ENCODE measurements around the gene ZBTB20. TPM values are rescaled to one million over a fixed set of nuclear protein-coding genes. Genes with fewer than 3 reads are reported as not detected.

Gene ZBTB20
- total RNA-seq, 4 donors from 2014 or later: 4.1 to 41.8 (median 11.6) TPM

DNA sequence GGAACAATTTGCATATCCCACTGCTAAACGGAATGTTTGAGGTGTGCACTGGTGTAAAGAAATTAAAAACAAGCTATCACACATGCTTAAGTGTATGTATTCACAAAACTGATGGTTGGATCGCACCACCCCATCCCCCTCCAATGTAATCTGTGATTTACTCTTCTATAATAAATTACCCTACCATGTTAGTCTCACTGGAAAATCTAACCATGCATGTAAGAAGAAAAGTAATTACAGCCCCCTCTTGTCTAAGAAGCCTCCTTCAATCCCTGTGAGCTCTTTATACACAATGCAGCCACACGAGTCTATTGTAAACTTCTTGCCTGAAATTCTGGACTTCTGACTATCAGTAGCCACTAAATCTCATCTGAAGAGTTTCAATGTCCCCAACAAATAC lies 173.6 kb downstream of the ZBTB20 start:
- Histone ChIP-seq H3K4me3 (no peak overlapping the region), H3K4me1 (no peaks in the 10 kb centered on the region), H3K27me3 (no peaks in the 10 kb centered on the region), H3K27ac (no peak overlapping the region), H3K9me3 (no peaks in the 10 kb centered on the region), H3K36me3 (no peaks in the 10 kb centered on the region)
- no peak for DNase-seq
- TF ChIP-seq, protein P1, sequence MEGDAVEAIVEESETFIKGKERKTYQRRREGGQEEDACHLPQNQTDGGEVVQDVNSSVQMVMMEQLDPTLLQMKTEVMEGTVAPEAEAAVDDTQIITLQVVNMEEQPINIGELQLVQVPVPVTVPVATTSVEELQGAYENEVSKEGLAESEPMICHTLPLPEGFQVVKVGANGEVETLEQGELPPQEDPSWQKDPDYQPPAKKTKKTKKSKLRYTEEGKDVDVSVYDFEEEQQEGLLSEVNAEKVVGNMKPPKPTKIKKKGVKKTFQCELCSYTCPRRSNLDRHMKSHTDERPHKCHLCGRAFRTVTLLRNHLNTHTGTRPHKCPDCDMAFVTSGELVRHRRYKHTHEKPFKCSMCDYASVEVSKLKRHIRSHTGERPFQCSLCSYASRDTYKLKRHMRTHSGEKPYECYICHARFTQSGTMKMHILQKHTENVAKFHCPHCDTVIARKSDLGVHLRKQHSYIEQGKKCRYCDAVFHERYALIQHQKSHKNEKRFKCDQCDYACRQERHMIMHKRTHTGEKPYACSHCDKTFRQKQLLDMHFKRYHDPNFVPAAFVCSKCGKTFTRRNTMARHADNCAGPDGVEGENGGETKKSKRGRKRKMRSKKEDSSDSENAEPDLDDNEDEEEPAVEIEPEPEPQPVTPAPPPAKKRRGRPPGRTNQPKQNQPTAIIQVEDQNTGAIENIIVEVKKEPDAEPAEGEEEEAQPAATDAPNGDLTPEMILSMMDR (IDR thresholded peaks at IDR 0.05): no peak
- TF ChIP-seq POLR2A (IDR thresholded peaks at IDR 0.05): no peak
- intact Hi-C loops (cut with DNase I): no loop called here
- WGBS, 2 donors: 86 to 88% methylated on average over 3 of the region's 3 CpGs

DNA sequence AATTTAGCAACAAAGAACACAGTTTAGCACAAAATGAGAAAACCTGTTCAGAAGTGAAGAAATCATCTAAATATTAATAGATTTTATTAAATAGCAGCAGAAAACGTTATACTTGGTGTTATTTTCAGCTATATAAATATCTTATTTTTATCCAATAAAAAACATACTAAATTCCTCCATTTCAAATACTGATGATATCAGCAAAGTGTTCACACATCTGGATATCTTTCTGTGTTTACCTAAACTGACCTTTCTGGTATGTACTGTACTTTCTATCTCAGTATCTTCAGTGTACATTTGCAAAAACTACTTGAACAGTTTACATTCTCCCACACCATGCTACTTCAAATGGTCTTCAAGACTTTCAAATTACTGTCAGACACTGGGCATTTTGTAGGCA lies 179.9 kb downstream of the ZBTB20 start:
- no peak for DNase-seq
- Histone ChIP-seq H3K4me3 (no peak overlapping the region), H3K36me3 (no peaks in the 10 kb centered on the region), H3K4me1 (peaks cover 0 to 12% (median 0%) of the 10 kb centered on the region in 3 donors), H3K27me3 (no peaks in the 10 kb centered on the region), H3K27ac (no peak overlapping the region), H3K9me3 (no peaks in the 10 kb centered on the region)
- WGBS, 2 donors: 49 to 50% methylated on average over 1 of the region's 1 CpG
- no peak for TF ChIP-seq POLR2A (IDR thresholded peaks at IDR 0.05)
- TF ChIP-seq, protein P1 (IDR thresholded peaks at IDR 0.05): no peak
- intact Hi-C loops (cut with DNase I): no loop called here

DNA sequence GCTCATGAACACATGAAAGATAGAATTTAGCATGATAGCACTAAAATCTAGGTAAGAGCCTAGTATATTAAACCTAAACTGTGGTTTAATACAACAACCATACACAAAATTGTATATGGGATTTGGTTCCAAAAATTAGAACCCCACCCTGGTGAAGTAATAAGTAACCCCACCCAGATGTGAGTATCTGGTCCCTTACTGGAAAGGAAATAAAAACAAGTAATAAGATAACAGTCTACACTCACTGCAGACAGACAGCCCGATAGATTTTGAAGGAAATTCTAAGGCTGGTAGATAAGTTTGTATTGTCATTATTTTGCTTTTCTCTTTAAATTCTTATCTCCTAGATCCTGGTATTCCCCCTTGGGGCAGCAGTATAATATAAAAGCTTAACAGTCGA lies 184.9 kb downstream of the ZBTB20 start:
- Histone ChIP-seq H3K9me3 (no peaks in the 10 kb centered on the region), H3K27me3 (no peaks in the 10 kb centered on the region), H3K27ac (no peak overlapping the region), H3K4me3 (no peak overlapping the region), H3K36me3 (no peaks in the 10 kb centered on the region), H3K4me1 (peaks cover 0 to 14% (median 0%) of the 10 kb centered on the region in 3 donors)
- intact Hi-C loops (cut with DNase I): no loop called here
- TF ChIP-seq, protein P1 (IDR thresholded peaks at IDR 0.05): no peak
- TF ChIP-seq POLR2A (IDR thresholded peaks at IDR 0.05): no peak
- DNase-seq: no peak
- WGBS, 2 donors: 44 to 76% methylated on average over 2 of the region's 2 CpGs

DNA sequence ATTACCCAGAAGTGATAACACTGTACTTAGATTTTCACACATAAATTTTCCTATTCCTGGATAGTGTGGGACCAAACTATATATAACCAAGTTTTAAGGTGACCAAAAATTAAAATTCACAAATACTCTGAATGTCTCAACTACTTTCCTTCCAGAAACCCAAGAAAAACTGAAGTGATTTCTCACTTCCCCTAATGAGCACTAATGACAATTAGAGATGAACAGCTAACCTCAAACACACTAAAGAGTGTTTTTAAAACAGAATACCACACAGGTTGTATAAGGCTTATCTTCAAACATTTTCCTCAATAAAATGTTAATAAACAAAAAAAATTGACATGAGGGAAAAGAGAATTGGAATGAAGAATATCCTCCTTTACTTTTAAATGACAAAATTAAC lies 188.2 kb downstream of the ZBTB20 start:
- Histone ChIP-seq H3K4me1 (peaks cover 0 to 14% (median 0%) of the 10 kb centered on the region in 3 donors), H3K27ac (no peak overlapping the region), H3K4me3 (no peak overlapping the region), H3K9me3 (peaks cover 0 to 4% (median 0%) of the 10 kb centered on the region in 3 donors), H3K27me3 (no peaks in the 10 kb centered on the region), H3K36me3 (peaks cover 0 to 18% (median 0%) of the 10 kb centered on the region in 3 donors)
- no peak for DNase-seq
- intact Hi-C loops (cut with DNase I): no loop called here
- TF ChIP-seq POLR2A (IDR thresholded peaks at IDR 0.05): no peak
- TF ChIP-seq, protein P1 (IDR thresholded peaks at IDR 0.05): no peak

DNA sequence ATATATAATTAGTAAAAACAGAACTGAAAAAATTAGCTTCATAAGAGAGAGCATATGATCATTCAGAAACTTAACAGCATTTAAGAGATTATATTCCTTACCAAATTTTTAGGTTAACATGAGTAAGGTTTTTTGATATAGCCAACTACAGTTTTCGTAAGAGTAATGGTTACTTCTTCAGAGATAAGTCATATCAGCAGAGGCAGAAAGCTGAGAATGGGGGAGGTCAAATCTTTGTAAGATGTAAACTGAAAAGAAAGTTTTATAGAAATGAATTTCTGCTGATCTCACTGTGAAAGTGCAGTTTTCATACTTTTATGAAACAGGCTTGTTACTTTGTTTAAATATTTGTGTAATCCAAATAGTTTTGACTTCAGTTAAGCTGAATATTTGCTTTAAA lies 193.3 kb downstream of the ZBTB20 start:
- H3K9me3 ChIP-seq: peaks cover 0 to 23% (median 8%) of the 10 kb centered on the region in 3 donors
- H3K27ac ChIP-seq: no peak overlapping the region
- intact Hi-C loops (cut with DNase I): no loop called here
- no peak for DNase-seq
- TF ChIP-seq POLR2A (IDR thresholded peaks at IDR 0.05): no peak
- TF ChIP-seq, protein P1 (IDR thresholded peaks at IDR 0.05): no peak
- H3K36me3 ChIP-seq: peaks cover 0 to 18% (median 0%) of the 10 kb centered on the region in 3 donors
- H3K4me3 ChIP-seq: no peak overlapping the region
- 89 to 91% methylated on average over 1 of the region's 1 CpG for WGBS, 2 donors
- H3K27me3 ChIP-seq: no peaks in the 10 kb centered on the region
- no peaks in the 10 kb centered on the region for H3K4me1 ChIP-seq
